ENCODE results near the gene GNMT.

The GNMT gene

DNA sequence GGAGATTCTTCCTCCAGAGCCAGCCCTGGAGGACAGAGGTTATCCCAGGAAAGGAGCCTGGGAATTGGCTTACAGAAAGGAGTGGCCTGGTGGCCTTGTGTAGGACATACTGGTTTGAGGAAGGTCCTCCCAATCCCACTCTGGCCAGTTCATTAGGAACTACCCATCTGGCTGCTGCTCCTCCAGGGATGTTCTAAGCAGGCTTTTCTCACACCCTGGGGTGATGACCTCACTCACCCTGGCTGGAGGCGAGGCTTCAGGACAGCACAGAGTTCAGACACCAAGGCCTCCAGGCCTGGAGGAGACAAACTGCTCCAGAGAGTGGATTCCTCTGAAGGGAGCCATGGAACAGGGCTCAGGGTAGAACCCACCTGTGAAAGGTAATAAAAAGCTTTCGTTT, 8.9 kb downstream of the GNMT start:
- TF ChIP-seq TAF1 (IDR thresholded peaks at IDR 0.05; ENCODE audit: low read depth) (no peak), REST (IDR thresholded peaks at IDR 0.05; ENCODE audit: low read depth) (no peak), TEAD4 (IDR thresholded peaks at IDR 0.05) (no peak), EGR1 (IDR thresholded peaks at IDR 0.05) (no peak), TCF12 (IDR thresholded peaks at IDR 0.05; ENCODE audit: low read depth) (no peak), CREB1 (IDR thresholded peaks at IDR 0.05; ENCODE audit: low read depth) (no peak), ZBTB7A (IDR thresholded peaks at IDR 0.05; ENCODE audit: low read depth) (no peak), EP300 (IDR thresholded peaks at IDR 0.05; ENCODE audit: borderline replicate concordance) (no peak)
- TF ChIP-seq, protein P1, sequence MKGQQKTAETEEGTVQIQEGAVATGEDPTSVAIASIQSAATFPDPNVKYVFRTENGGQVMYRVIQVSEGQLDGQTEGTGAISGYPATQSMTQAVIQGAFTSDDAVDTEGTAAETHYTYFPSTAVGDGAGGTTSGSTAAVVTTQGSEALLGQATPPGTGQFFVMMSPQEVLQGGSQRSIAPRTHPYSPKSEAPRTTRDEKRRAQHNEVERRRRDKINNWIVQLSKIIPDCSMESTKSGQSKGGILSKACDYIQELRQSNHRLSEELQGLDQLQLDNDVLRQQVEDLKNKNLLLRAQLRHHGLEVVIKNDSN (IDR thresholded peaks at IDR 0.05): no peak
- TF ChIP-seq, protein P2, sequence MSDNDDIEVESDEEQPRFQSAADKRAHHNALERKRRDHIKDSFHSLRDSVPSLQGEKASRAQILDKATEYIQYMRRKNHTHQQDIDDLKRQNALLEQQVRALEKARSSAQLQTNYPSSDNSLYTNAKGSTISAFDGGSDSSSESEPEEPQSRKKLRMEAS (IDR thresholded peaks at IDR 0.05): no peak

GRCh38 chr6:42969934-42970333, 9.4 kb downstream of the GNMT start:
- TF ChIP-seq REST (IDR thresholded peaks at IDR 0.05; ENCODE audit: low read depth) (no peak), CREB1 (IDR thresholded peaks at IDR 0.05; ENCODE audit: low read depth) (no peak), TAF1 (IDR thresholded peaks at IDR 0.05; ENCODE audit: low read depth) (no peak), EP300 (IDR thresholded peaks at IDR 0.05; ENCODE audit: borderline replicate concordance) (no peak), FOXM1 (IDR thresholded peaks at IDR 0.05; ENCODE audit: borderline replicate concordance, low read depth) (no peak), TEAD4 (IDR thresholded peaks at IDR 0.05) (no peak), ZBTB7A (IDR thresholded peaks at IDR 0.05; ENCODE audit: low read depth) (no peak), YY1 (IDR thresholded peaks at IDR 0.05; ENCODE audit: low read depth) (no peak), NFIC (IDR thresholded peaks at IDR 0.05) (no peak), EGR1 (IDR thresholded peaks at IDR 0.05) (no peak), TCF12 (IDR thresholded peaks at IDR 0.05; ENCODE audit: low read depth) (no peak), RAD21 (IDR thresholded peaks at IDR 0.05; ENCODE audit: low read depth) (no peak), CEBPB (IDR thresholded peaks at IDR 0.05) (no peak)
- TF ChIP-seq, protein P2 (IDR thresholded peaks at IDR 0.05): no peak
- TF ChIP-seq, protein P1 (IDR thresholded peaks at IDR 0.05): no peak

- no peak for TF ChIP-seq EGR1 (IDR thresholded peaks at IDR 0.05)
- no peak for TF ChIP-seq ZBTB7A (IDR thresholded peaks at IDR 0.05; ENCODE audit: low read depth)
- no peak for TF ChIP-seq RAD21 (IDR thresholded peaks at IDR 0.05; ENCODE audit: low read depth)
- TF ChIP-seq FOXM1 (IDR thresholded peaks at IDR 0.05; ENCODE audit: borderline replicate concordance, low read depth): no peak
- no peak for TF ChIP-seq CREB1 (IDR thresholded peaks at IDR 0.05; ENCODE audit: low read depth)
- no peak for TF ChIP-seq REST (IDR thresholded peaks at IDR 0.05; ENCODE audit: low read depth)
- no peak for TF ChIP-seq EP300 (IDR thresholded peaks at IDR 0.05; ENCODE audit: borderline replicate concordance)
- no peak for TF ChIP-seq CEBPB (IDR thresholded peaks at IDR 0.05)
- TF ChIP-seq YY1 (IDR thresholded peaks at IDR 0.05; ENCODE audit: low read depth): no peak
- TF ChIP-seq TCF12 (IDR thresholded peaks at IDR 0.05; ENCODE audit: low read depth): no peak
- TF ChIP-seq NFIC (IDR thresholded peaks at IDR 0.05): no peak
- TF ChIP-seq, protein P2 (IDR thresholded peaks at IDR 0.05): no peak
These were observed 10.5 kb downstream of the GNMT start for GRCh38 chr6:42970871-42971612.

- no peak for TF ChIP-seq TEAD4 (IDR thresholded peaks at IDR 0.05)
These were observed 11.3 kb downstream of the GNMT start for GRCh38 chr6:42971746-42972327.
